Measurements from ENCODE around the gene COX6B2. TPM values are rescaled to one million over a fixed set of nuclear protein-coding genes. Genes with fewer than 3 reads are reported as not detected.

Gene COX6B2
- total RNA-seq, 3 donors from 2014 or later = 0.73 to 1.3 TPM; not detected in 1

DNA sequence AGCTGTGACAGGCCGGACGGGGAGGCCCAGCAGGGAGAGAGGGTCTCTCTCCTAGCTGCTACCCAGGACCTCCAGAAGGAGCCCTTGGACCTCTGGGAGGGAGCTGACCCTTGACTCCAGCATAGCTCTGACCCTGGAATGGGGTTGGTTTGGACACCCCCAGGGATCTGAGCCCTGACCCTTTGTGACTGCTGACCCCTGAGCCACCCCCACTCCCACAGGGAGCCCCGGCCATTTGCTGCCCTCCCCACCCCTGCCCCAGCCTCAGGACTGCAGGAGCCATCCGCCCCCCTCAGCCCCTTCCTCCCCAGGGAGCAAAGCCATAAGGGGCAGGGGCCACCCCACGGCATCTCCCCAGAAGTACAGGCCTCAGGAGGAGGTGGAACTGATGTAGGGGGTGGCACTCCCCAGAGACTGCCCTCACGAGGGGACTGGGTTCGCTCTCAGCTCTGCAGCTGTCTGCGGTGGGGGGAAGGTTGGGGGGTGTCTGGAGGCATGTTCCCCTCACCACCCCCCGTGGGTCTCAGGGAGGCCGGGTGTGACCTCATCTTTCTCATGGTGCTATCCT is 7.0 kb downstream of the COX6B2 start:
- intact Hi-C loops (cut with DNase I; ENCODE audit: low total_unique reads) = no loop called here
- Histone ChIP-seq H3K27me3 (peaks cover 6 to 14% of the 10 kb centered on the region in 2 donors), H3K27ac (no peak overlapping the region), H3K9me3 (no peaks in the 10 kb centered on the region), H3K36me3 (no peaks in the 10 kb centered on the region), H3K4me3 (no peak overlapping the region), H3K4me1 (no peaks in the 10 kb centered on the region)
- TF ChIP-seq, protein P1, sequence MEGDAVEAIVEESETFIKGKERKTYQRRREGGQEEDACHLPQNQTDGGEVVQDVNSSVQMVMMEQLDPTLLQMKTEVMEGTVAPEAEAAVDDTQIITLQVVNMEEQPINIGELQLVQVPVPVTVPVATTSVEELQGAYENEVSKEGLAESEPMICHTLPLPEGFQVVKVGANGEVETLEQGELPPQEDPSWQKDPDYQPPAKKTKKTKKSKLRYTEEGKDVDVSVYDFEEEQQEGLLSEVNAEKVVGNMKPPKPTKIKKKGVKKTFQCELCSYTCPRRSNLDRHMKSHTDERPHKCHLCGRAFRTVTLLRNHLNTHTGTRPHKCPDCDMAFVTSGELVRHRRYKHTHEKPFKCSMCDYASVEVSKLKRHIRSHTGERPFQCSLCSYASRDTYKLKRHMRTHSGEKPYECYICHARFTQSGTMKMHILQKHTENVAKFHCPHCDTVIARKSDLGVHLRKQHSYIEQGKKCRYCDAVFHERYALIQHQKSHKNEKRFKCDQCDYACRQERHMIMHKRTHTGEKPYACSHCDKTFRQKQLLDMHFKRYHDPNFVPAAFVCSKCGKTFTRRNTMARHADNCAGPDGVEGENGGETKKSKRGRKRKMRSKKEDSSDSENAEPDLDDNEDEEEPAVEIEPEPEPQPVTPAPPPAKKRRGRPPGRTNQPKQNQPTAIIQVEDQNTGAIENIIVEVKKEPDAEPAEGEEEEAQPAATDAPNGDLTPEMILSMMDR (IDR thresholded peaks at IDR 0.05) = no peak
- TF ChIP-seq POLR2AphosphoS5 (IDR thresholded peaks at IDR 0.05) = no peak
- no peak for TF ChIP-seq POLR2A (IDR thresholded peaks at IDR 0.05)
- DNase-seq (ENCODE audit: low spot score in 2 of 2) = no peak

DNA sequence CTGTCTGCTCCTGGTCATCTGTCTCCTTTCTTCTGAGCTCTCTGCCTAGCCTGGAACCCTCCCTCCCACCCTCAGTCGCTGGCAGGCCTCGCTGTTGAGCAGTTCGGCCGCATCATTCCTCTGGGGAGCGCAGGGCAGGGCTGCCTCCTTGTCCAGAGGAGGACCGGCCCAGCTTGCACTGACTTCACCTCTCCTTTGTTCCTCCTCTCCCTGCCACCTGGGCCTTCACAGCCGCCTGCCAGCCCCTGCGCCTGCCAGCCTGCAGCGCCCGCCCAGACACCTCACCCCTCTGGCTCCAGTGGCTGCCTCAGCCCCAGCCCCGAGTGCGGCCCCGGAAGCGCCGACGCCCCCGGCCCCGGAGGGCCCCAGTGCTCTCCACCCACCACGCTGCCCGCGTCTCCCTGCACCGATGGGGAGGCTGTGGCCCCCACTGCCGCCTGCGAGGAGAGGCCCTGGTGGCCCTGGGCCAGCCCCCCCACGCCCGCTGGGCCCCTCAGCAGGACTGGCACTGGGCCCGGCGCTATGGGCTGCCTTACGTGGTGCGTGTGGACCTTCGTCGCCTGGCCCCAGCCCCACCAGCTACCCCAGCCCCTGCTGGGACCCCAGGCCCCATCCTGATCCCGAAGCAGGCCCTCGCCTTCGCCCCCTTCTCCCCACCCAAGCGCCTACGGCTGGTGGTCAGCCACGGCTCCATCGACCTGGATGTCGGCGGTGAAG is 7.6 kb downstream of the COX6B2 start:
- peaks cover 0 to 8% of the 10 kb centered on the region in 2 donors for H3K27me3 ChIP-seq
- no peaks in the 10 kb centered on the region for H3K36me3 ChIP-seq
- no peak overlapping the region for H3K4me3 ChIP-seq
- no peaks in the 10 kb centered on the region for H3K4me1 ChIP-seq
- peak overlapping the region in 1 of 2 donors; percentile 58 for H3K27ac ChIP-seq
- TF ChIP-seq POLR2AphosphoS5 (IDR thresholded peaks at IDR 0.05) (no peak), POLR2A (IDR thresholded peaks at IDR 0.05) (no peak)
- TF ChIP-seq, protein P1 (IDR thresholded peaks at IDR 0.05) = no peak
- intact Hi-C loops (cut with DNase I; ENCODE audit: low total_unique reads) = no loop called here
- DNase-seq (ENCODE audit: low spot score in 2 of 2) = no peak
- no peaks in the 10 kb centered on the region for H3K9me3 ChIP-seq

- H3K27ac ChIP-seq = peak overlapping the region; percentile 25 to 58
- H3K4me3 ChIP-seq = no peak overlapping the region
- H3K4me1 ChIP-seq = no peaks in the 10 kb centered on the region
- no peak for TF ChIP-seq POLR2AphosphoS5 (IDR thresholded peaks at IDR 0.05)
- TF ChIP-seq POLR2A (IDR thresholded peaks at IDR 0.05) = no peak
- TF ChIP-seq, protein P1 (IDR thresholded peaks at IDR 0.05) = no peak
- H3K9me3 ChIP-seq = no peaks in the 10 kb centered on the region
- DNase-seq (ENCODE audit: low spot score in 2 of 2) = no peak
- no peaks in the 10 kb centered on the region for H3K27me3 ChIP-seq
- no peaks in the 10 kb centered on the region for H3K36me3 ChIP-seq
- intact Hi-C loops (cut with DNase I; ENCODE audit: low total_unique reads) = no loop called here
Measured at GRCh38 chr19:55345818-55346724, 8.4 kb downstream of the COX6B2 start.

DNA sequence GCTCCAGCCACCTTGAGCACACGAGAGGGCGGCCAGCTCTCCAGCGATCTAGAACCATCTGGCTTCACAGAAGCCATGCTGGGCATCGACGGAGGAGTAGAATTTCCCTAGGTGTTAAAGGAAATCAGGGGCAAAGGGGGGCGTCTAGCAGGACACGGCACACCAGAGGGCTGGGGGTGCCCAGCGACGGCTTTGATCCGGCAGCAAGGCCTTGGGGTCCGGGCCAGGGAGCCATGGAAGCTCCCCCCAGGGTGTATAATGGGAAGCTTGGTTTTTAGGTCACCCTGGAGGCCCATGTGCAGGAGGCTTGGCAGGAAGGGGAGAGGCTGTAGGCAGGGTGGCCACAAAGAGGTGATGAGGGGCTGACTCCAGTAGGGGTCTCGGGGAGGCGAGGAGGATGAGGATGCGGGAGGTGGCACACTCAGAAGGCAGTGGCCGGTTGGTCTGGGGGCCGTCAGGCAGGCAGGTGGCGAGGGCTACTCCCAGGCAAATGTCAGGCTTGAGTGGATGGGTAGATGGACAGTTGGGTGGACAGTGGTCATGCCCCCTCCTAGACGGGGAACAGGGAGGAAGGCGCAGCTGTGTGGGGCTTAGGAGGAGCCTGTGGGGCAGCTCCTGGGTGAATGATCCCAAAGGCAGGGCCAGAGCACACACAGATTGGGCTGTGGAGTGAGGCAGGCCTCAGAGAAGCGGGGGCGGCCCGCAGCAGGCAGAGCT is 9.3 kb downstream of the COX6B2 start:
- Histone ChIP-seq H3K27me3 (no peaks in the 10 kb centered on the region), H3K4me1 (no peaks in the 10 kb centered on the region), H3K36me3 (no peaks in the 10 kb centered on the region), H3K27ac (peak overlapping the region; percentile 25 to 58), H3K4me3 (no peak overlapping the region), H3K9me3 (no peaks in the 10 kb centered on the region)
- intact Hi-C loops (cut with DNase I; ENCODE audit: low total_unique reads) = no loop called here
- no peak for TF ChIP-seq POLR2A (IDR thresholded peaks at IDR 0.05)
- TF ChIP-seq POLR2AphosphoS5 (IDR thresholded peaks at IDR 0.05) = no peak
- TF ChIP-seq, protein P1 (IDR thresholded peaks at IDR 0.05) = no peak
- no peak for DNase-seq (ENCODE audit: low spot score in 2 of 2)
